ENCODE measurements around the gene GDAP1L1. TPM values are rescaled to one million over a fixed set of nuclear protein-coding genes. Genes with fewer than 3 reads are reported as not detected.

The GDAP1L1 gene
- total RNA-seq, 1 donor from 2014 or later: not detected

GRCh38 chr20:44273231-44274215 lies 26.4 kb downstream of the GDAP1L1 start:
- H3K9ac ChIP-seq (ENCODE audit: low read depth in 1 of 3, low read length in 3 of 3): no peak overlapping the region
- H3K4me3 ChIP-seq (ENCODE audit: low read length in 3 of 3): no peak overlapping the region
- H3K4me1 ChIP-seq (ENCODE audit: control insufficient read depth in 3 of 3, insufficient read depth in 3 of 3, low read length in 3 of 3): no peaks in the 10 kb centered on the region
- H3K27me3 ChIP-seq (ENCODE audit: control insufficient read depth in 3 of 3, insufficient read depth in 3 of 3, low read length in 3 of 3): no peaks in the 10 kb centered on the region
- no peak overlapping the region for H3K27ac ChIP-seq (ENCODE audit: low read depth, low read length)
- no peaks in the 10 kb centered on the region for H3K9me3 ChIP-seq (ENCODE audit: control insufficient read depth in 3 of 3, low read length in 3 of 3)
- peaks cover 0 to 8% (median 0%) of the 10 kb centered on the region in 3 donors for H3K36me3 ChIP-seq (ENCODE audit: control insufficient read depth in 3 of 3, insufficient read depth in 3 of 3, low read length in 3 of 3)

GRCh38 chr20:44274303-44275017 lies 27.4 kb downstream of the GDAP1L1 start:
- no peak overlapping the region for H3K27ac ChIP-seq (ENCODE audit: low read depth, low read length)

GRCh38 chr20:44279228-44279627 lies 32.1 kb downstream of the GDAP1L1 start:
- Histone ChIP-seq H3K4me3 (ENCODE audit: low read length in 3 of 3) (no peak overlapping the region), H3K27ac (ENCODE audit: low read depth, low read length) (no peak overlapping the region), H3K9ac (ENCODE audit: low read depth in 1 of 3, low read length in 3 of 3) (no peak overlapping the region), H3K9me3 (ENCODE audit: control insufficient read depth in 3 of 3, low read length in 3 of 3) (no peaks in the 10 kb centered on the region), H3K4me1 (ENCODE audit: control insufficient read depth in 3 of 3, insufficient read depth in 3 of 3, low read length in 3 of 3) (no peaks in the 10 kb centered on the region), H3K27me3 (ENCODE audit: control insufficient read depth in 3 of 3, insufficient read depth in 3 of 3, low read length in 3 of 3) (no peaks in the 10 kb centered on the region), H3K36me3 (ENCODE audit: control insufficient read depth in 3 of 3, insufficient read depth in 3 of 3, low read length in 3 of 3) (no peaks in the 10 kb centered on the region)

More at GRCh38 chr20:44274303-44275017, 27.4 kb downstream of the GDAP1L1 start:
- H3K9me3 ChIP-seq (ENCODE audit: control insufficient read depth in 3 of 3, low read length in 3 of 3): no peaks in the 10 kb centered on the region
- H3K4me3 ChIP-seq (ENCODE audit: low read length in 3 of 3): no peak overlapping the region
- H3K27me3 ChIP-seq (ENCODE audit: control insufficient read depth in 3 of 3, insufficient read depth in 3 of 3, low read length in 3 of 3): no peaks in the 10 kb centered on the region
- no peaks in the 10 kb centered on the region for H3K4me1 ChIP-seq (ENCODE audit: control insufficient read depth in 3 of 3, insufficient read depth in 3 of 3, low read length in 3 of 3)
- no peak overlapping the region for H3K9ac ChIP-seq (ENCODE audit: low read depth in 1 of 3, low read length in 3 of 3)
- peaks cover 0 to 8% (median 0%) of the 10 kb centered on the region in 3 donors for H3K36me3 ChIP-seq (ENCODE audit: control insufficient read depth in 3 of 3, insufficient read depth in 3 of 3, low read length in 3 of 3)

GRCh38 chr20:44280387-44280786 lies 33.3 kb downstream of the GDAP1L1 start:
- Histone ChIP-seq H3K27ac (ENCODE audit: low read depth, low read length) (no peak overlapping the region), H3K4me1 (ENCODE audit: control insufficient read depth in 3 of 3, insufficient read depth in 3 of 3, low read length in 3 of 3) (no peaks in the 10 kb centered on the region), H3K36me3 (ENCODE audit: control insufficient read depth in 3 of 3, insufficient read depth in 3 of 3, low read length in 3 of 3) (no peaks in the 10 kb centered on the region), H3K4me3 (ENCODE audit: low read length in 3 of 3) (no peak overlapping the region), H3K9ac (ENCODE audit: low read depth in 1 of 3, low read length in 3 of 3) (no peak overlapping the region), H3K9me3 (ENCODE audit: control insufficient read depth in 3 of 3, low read length in 3 of 3) (no peaks in the 10 kb centered on the region), H3K27me3 (ENCODE audit: control insufficient read depth in 3 of 3, insufficient read depth in 3 of 3, low read length in 3 of 3) (no peaks in the 10 kb centered on the region)

GRCh38 chr20:44282192-44282591 lies 35.1 kb downstream of the GDAP1L1 start:
- Histone ChIP-seq H3K4me3 (ENCODE audit: low read length in 3 of 3) (no peak overlapping the region), H3K9ac (ENCODE audit: low read depth in 1 of 3, low read length in 3 of 3) (no peak overlapping the region), H3K27ac (ENCODE audit: low read depth, low read length) (no peak overlapping the region), H3K27me3 (ENCODE audit: control insufficient read depth in 3 of 3, insufficient read depth in 3 of 3, low read length in 3 of 3) (no peaks in the 10 kb centered on the region), H3K9me3 (ENCODE audit: control insufficient read depth in 3 of 3, low read length in 3 of 3) (no peaks in the 10 kb centered on the region), H3K36me3 (ENCODE audit: control insufficient read depth in 3 of 3, insufficient read depth in 3 of 3, low read length in 3 of 3) (no peaks in the 10 kb centered on the region), H3K4me1 (ENCODE audit: control insufficient read depth in 3 of 3, insufficient read depth in 3 of 3, low read length in 3 of 3) (no peaks in the 10 kb centered on the region)

- Histone ChIP-seq H3K9ac (ENCODE audit: low read depth in 1 of 3, low read length in 3 of 3) (no peak overlapping the region), H3K4me3 (ENCODE audit: low read length in 3 of 3) (no peak overlapping the region), H3K36me3 (ENCODE audit: control insufficient read depth in 3 of 3, insufficient read depth in 3 of 3, low read length in 3 of 3) (no peaks in the 10 kb centered on the region), H3K4me1 (ENCODE audit: control insufficient read depth in 3 of 3, insufficient read depth in 3 of 3, low read length in 3 of 3) (no peaks in the 10 kb centered on the region), H3K9me3 (ENCODE audit: control insufficient read depth in 3 of 3, low read length in 3 of 3) (no peaks in the 10 kb centered on the region), H3K27me3 (ENCODE audit: control insufficient read depth in 3 of 3, insufficient read depth in 3 of 3, low read length in 3 of 3) (no peaks in the 10 kb centered on the region), H3K27ac (ENCODE audit: low read depth, low read length) (no peak overlapping the region)
These were observed 36.9 kb downstream of the GDAP1L1 start for GRCh38 chr20:44284032-44284431.

GRCh38 chr20:44287272-44288097 lies 40.4 kb downstream of the GDAP1L1 start:
- H3K4me3 ChIP-seq (ENCODE audit: low read length in 3 of 3): no peak overlapping the region
- H3K9ac ChIP-seq (ENCODE audit: low read depth in 1 of 3, low read length in 3 of 3): no peak overlapping the region
- no peaks in the 10 kb centered on the region for H3K27me3 ChIP-seq (ENCODE audit: control insufficient read depth in 3 of 3, insufficient read depth in 3 of 3, low read length in 3 of 3)
- peaks cover 0 to 2% (median 0%) of the 10 kb centered on the region in 3 donors for H3K36me3 ChIP-seq (ENCODE audit: control insufficient read depth in 3 of 3, insufficient read depth in 3 of 3, low read length in 3 of 3)
- no peak overlapping the region for H3K27ac ChIP-seq (ENCODE audit: low read depth, low read length)
- no peaks in the 10 kb centered on the region for H3K9me3 ChIP-seq (ENCODE audit: control insufficient read depth in 3 of 3, low read length in 3 of 3)
- H3K4me1 ChIP-seq (ENCODE audit: control insufficient read depth in 3 of 3, insufficient read depth in 3 of 3, low read length in 3 of 3): no peaks in the 10 kb centered on the region

DNA sequence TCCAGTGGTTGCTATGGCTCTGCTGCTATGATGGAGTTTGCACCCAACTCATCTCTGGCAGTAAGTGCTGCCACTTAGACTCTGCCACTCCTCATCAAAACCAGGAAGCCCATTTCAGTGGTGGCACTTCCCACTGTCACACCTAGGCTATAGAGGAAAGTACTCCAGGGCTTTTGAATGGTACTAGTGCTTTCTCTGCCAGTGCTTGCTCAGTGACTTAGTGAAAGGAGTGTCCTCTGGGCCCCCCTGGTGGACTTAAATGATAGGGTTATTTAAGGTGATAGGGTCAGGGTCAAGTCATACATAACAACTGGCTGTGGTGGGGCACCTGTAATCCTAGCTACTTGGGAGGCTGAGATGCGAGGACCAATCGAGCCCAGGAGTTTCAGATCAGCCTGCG lies 41.1 kb downstream of the GDAP1L1 start:
- H3K4me1 ChIP-seq (ENCODE audit: control insufficient read depth in 3 of 3, insufficient read depth in 3 of 3, low read length in 3 of 3): no peaks in the 10 kb centered on the region
- no peak overlapping the region for H3K4me3 ChIP-seq (ENCODE audit: low read length in 3 of 3)
- no peak overlapping the region for H3K27ac ChIP-seq (ENCODE audit: low read depth, low read length)
- H3K9me3 ChIP-seq (ENCODE audit: control insufficient read depth in 3 of 3, low read length in 3 of 3): no peaks in the 10 kb centered on the region
- H3K36me3 ChIP-seq (ENCODE audit: control insufficient read depth in 3 of 3, insufficient read depth in 3 of 3, low read length in 3 of 3): peaks cover 0 to 2% (median 0%) of the 10 kb centered on the region in 3 donors
- H3K27me3 ChIP-seq (ENCODE audit: control insufficient read depth in 3 of 3, insufficient read depth in 3 of 3, low read length in 3 of 3): no peaks in the 10 kb centered on the region
- no peak overlapping the region for H3K9ac ChIP-seq (ENCODE audit: low read depth in 1 of 3, low read length in 3 of 3)

- no peaks in the 10 kb centered on the region for H3K4me1 ChIP-seq (ENCODE audit: control insufficient read depth in 3 of 3, insufficient read depth in 3 of 3, low read length in 3 of 3)
- H3K9me3 ChIP-seq (ENCODE audit: control insufficient read depth in 3 of 3, low read length in 3 of 3): no peaks in the 10 kb centered on the region
- no peak overlapping the region for H3K4me3 ChIP-seq (ENCODE audit: low read length in 3 of 3)
- peaks cover 0 to 2% (median 0%) of the 10 kb centered on the region in 3 donors for H3K36me3 ChIP-seq (ENCODE audit: control insufficient read depth in 3 of 3, insufficient read depth in 3 of 3, low read length in 3 of 3)
- H3K9ac ChIP-seq (ENCODE audit: low read depth in 1 of 3, low read length in 3 of 3): no peak overlapping the region
- no peak overlapping the region for H3K27ac ChIP-seq (ENCODE audit: low read depth, low read length)
- H3K27me3 ChIP-seq (ENCODE audit: control insufficient read depth in 3 of 3, insufficient read depth in 3 of 3, low read length in 3 of 3): no peaks in the 10 kb centered on the region
These were observed 44.6 kb downstream of the GDAP1L1 start for GRCh38 chr20:44291754-44292153.
